IMR-90 (cell line): Measurements from ENCODE around the gene LTF.
"Not testable (repeated sequence)": the region's sequence is repeated elsewhere in the genome, so short reads cannot be mapped to it uniquely, and the experiment has no call there.

Source experiments
- CHD1 ChIP-seq: IDR thresholded peaks from 2 replicates; pipeline ENCODE4 v1.6.1; 2012; ENCODE audit warnings: low read depth, low read length, improper control_type of control experiment
- CTCF ChIP-seq: conservative IDR thresholded peaks from 2 replicates; pipeline ENCODE4 v1.5.1; 2012; ENCODE audit warnings: mild to moderate bottlenecking, low read depth, low read length, improper control_type of control experiment
- FOS ChIP-seq: fragments of 150-350 bp; IDR thresholded peaks from 2 replicates; pipeline ENCODE4 v1.6.1; 2016; ENCODE audit warnings: low read depth, low read length
- MAZ ChIP-seq: IDR thresholded peaks from 2 replicates; pipeline ENCODE4 v1.6.1; 2012; ENCODE audit warnings: low read depth, mild to moderate bottlenecking, low read length, improper control_type of control experiment, moderate library complexity, borderline replicate concordance
- MXI1 ChIP-seq: IDR thresholded peaks from 2 replicates; pipeline ENCODE4 v1.6.1; 2012; ENCODE audit warnings: low read depth, mild to moderate bottlenecking, low read length, moderate library complexity, borderline replicate concordance
- POLR2A ChIP-seq: IDR thresholded peaks from 2 replicates; pipeline ENCODE4 v1.6.1; 2012; ENCODE audit warnings: mild to moderate bottlenecking, low read depth, low read length
- RAD21 ChIP-seq: IDR thresholded peaks from 2 replicates; pipeline ENCODE4 v1.6.1; 2012; ENCODE audit warnings: low read length, improper control_type of control experiment
- RCOR1 ChIP-seq: IDR thresholded peaks from 2 replicates; pipeline ENCODE4 v1.6.1; 2012; ENCODE audit warnings: mild to moderate bottlenecking, low read length, improper control_type of control experiment; ENCODE audit not compliant: insufficient replicate concordance
- SMC3 ChIP-seq: fragments of 150-350 bp; IDR thresholded peaks from 2 replicates; pipeline ENCODE4 v1.6.1; 2016; ENCODE audit warnings: low read depth, mild to moderate bottlenecking, antibody characterized with exemption, low read length, moderate library complexity

- TF ChIP-seq FOS, RCOR1, POLR2A, RAD21, MAZ, CTCF, CHD1, MXI1, SMC3: not testable (repeated sequence)
Observed at GRCh38 chr3:46426476-46426875, 38.2 kb downstream of the LTF start.
